HT-29 (cell line): ENCODE results near the gene ESPN. TPM values are rescaled to one million over a fixed set of nuclear protein-coding genes. Genes with fewer than 3 reads are reported as not detected.
"Not testable (repeated sequence)": the region's sequence is repeated elsewhere in the genome, so short reads cannot be mapped to it uniquely, and the experiment has no call there.

Source experiments
- DNase-seq: peaks from one replicate; pipeline ENCODE4 v3.0.0-alpha.2; 2015; ENCODE audit warnings: low spot score
- total RNA-seq: library from RNA; depleted of rRNA; stranded (reverse); fragments of >200 nt; shearing (Covaris generic); gene quantifications from 2 replicates; pipeline ENCODE4 v1.2.3, GENCODE V29; 2014; rRNA removed

The ESPN gene, protein sequence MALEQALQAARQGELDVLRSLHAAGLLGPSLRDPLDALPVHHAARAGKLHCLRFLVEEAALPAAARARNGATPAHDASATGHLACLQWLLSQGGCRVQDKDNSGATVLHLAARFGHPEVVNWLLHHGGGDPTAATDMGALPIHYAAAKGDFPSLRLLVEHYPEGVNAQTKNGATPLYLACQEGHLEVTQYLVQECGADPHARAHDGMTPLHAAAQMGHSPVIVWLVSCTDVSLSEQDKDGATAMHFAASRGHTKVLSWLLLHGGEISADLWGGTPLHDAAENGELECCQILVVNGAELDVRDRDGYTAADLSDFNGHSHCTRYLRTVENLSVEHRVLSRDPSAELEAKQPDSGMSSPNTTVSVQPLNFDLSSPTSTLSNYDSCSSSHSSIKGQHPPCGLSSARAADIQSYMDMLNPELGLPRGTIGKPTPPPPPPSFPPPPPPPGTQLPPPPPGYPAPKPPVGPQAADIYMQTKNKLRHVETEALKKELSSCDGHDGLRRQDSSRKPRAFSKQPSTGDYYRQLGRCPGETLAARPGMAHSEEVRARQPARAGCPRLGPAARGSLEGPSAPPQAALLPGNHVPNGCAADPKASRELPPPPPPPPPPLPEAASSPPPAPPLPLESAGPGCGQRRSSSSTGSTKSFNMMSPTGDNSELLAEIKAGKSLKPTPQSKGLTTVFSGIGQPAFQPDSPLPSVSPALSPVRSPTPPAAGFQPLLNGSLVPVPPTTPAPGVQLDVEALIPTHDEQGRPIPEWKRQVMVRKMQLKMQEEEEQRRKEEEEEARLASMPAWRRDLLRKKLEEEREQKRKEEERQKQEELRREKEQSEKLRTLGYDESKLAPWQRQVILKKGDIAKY
- 1.9 and 5.2 TPM in 2 replicates for total RNA-seq

DNA sequence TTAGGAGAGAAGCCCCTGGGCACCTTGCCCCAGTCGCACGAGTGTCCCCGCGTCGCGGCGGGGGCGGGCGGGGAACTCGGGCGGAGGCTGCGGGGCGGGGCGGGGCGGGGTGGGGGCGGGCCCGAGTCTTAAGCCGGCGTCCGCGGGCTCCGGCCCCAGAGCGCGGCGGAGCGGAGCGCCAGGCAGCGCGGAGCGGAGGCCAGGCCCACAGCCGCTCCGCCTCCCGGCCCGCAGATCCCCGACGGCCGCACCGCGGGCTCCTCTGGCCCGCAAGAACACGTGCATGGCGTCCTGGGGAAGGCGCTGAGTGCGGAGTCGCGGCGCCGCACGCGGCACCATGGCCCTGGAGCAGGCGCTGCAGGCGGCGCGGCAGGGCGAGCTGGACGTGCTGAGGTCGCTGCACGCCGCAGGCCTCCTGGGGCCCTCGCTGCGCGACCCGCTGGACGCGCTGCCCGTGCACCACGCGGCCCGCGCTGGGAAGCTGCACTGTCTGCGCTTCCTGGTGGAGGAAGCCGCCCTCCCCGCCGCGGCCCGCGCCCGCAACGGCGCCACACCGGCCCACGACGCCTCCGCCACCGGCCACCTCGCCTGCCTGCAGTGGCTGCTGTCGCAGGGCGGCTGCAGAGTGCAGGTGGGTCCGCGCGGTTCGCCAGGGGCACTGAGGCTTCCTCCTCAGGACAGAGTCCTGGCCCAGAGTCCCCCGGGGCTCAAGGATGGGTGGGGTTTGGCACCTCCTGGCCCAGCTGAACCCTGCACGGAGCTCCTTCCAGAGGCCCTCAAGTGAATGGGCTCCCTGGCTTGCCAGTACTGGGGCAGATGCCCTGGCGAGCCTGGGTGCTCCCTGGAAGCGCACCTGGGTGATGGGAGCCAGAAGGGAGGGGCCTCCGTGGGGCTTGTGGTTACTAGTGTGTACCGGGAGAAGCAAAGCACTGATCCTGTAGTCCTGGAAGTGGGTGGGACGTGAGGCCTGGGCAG is at the start of gene ESPN:
Gene ESPN, plus strand, starts transcription at position 158 of the 975 bp plus-strand sequence. Its CDS starts 180 bp downstream, at position 338.
- no peak for DNase-seq

DNA sequence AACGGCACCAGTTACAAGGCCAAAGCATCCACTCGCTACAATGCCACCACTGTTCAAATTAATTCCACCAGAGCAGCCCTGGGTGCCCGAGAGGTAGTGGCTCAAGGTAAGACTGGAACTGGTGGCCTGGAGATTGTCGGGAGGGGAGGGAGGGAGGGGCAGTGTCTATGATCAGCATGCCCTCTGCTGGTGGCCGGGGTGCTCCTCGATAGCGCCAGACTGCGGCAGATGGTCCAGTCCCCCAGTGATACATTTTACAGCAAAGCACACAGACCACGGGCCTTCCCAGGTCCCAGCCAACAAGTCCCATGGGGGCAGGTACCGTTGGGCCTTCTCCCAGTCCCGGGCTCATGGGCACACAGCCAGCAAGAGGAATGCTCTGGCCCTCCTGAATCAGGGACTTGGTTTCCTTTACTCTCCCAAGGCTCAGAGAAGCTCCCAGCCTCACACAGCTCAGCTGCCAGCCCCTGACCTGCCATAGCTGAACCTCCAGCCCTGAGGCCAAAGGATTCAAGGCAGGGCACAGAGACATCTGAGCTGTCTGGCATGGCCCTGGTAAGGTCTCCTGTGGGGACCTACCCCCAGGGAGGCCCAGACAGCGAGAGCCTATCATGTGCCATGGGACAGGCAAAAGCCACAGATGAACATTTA is 46.4 kb upstream of the ESPN start:
- no peak for DNase-seq

DNA sequence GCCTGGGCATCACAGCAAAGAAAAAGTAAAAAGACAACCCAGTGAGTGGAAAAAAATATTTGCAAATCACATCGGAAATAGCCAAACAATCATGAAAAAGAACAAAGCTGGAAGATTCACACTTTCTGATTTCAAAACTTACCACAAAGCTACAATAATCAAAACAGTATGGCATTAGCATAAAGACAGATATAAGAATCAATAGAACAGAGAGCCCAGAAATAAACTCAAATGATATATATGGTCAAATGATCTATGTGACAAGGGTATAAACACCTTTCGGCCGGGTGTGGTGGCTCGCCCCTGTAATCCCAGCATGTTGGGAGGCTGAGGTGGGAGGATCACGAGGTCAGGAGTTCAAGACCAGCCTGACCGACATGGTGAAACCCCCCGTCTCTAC is 44.5 kb upstream of the ESPN start:
- DNase-seq = no peak

DNA sequence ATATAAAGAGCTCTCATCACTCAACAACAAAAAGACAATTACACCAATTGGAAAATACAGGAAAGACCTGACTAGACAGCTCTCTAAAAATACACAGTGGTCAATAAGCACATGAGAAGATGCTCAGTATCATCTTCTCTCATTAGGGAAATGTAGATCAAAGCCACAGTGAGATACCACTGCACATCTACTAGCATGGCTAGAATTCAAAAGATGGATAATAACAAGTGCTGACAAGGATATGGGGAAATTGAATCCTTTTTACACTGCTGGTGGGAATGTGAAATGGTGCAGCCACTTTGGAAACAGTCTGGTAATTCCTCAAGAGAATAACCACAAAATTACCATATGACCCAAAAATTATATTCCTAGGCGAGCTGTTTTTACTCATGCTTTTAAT is 40.4 kb upstream of the ESPN start:
- no peak for DNase-seq

DNA sequence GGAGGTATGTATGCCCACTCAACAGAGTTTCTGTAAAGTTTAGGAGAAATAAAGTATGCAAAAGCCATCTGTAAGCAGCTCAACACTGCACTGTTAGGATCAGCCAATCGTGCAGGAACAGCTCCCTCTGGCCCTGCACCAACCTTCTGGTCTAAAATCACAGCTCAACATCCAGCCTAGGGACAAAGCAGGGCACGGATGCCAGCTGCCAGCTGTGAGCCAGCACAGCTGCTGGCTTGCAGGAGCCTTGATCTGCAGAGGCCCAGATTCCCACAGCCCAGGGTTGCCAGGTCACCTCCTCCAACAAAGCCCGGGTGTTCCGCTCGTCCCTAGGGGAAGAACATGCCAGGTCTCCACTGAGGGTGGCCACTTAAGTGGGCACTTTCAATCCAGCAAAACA is 39.6 kb upstream of the ESPN start:
- DNase-seq = no peak

DNA sequence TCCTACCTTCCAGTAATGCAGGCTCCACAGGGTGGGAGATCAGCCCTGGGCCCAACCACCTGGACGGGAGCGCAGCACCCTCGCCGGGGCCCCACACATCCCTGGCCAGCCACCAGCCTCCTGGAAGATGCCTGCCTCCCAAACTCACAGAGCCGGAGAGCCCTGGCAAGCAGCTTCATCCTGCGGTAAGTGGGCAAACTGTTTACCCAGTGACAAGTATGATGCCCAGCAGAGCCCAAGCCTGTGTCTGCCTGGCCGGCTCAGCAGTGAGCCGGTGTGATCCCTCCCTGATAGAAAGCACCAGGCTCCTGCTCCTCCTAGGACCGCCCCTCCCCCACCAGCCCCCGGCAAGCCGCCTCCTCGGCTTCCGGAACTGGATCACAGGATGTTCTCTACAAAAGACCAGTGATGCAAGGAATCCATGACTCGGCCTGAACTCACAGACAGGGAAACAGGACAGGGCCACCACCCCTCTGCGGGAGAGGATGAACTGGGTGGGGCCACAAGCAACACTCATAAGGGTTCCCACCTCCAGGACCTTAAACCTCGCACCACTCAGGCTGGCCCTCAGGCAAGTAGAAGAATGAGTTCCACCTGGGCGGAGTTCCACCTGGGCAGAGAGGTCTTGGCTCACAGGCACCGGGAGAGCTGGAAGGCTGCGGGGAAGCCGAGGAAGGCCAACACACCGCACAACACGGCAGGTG is 38.9 kb upstream of the ESPN start:
- peak; percentile 71 for DNase-seq

DNA sequence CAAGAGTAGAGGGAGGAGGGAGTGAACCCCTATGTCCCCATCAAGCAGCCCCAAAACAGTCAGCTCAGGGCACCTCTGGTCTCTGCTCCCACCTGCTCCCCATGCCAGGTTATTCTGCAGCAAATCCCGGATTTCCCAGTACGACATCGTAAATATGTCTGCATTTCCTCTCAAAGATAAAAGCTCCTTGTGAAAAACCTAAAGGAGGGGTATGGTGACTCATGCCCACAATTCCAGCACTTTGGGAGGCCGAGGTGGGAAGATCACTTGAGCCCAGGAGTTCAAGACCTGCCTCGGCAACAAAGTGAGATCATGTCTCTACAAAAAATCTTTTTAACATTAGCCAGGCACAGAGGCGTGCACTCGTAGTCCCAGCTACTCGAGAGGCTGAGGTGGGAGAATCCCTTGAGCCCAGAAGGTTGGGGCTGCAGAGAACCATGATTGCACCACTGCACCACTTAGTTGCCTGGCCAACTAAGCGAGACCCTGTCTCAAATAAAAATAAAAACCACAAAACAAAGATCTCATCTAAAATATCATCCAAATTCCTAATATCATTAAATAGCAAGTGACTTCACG is 38.1 kb upstream of the ESPN start:
- peak; percentile 19 for DNase-seq

DNA sequence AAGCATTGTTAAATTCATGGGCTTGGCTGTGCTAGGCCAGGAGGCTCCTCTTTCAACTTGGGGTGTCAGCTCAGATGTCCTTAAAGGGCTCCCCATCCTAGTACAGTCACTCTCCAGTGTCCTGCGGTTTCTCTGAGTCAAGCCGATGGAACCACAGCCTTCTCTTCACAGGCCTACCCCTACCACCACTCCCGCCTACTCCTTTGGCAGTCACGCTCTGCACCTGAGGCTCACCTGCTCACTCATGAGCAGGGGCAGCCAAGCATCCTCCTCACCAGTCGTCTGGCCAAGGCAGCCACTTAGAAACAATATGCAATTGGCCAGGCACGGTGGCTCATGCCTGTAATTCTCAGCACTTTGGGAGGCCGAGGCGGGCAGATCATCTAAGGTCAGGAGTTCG is 34.6 kb upstream of the ESPN start:
- no peak for DNase-seq

DNA sequence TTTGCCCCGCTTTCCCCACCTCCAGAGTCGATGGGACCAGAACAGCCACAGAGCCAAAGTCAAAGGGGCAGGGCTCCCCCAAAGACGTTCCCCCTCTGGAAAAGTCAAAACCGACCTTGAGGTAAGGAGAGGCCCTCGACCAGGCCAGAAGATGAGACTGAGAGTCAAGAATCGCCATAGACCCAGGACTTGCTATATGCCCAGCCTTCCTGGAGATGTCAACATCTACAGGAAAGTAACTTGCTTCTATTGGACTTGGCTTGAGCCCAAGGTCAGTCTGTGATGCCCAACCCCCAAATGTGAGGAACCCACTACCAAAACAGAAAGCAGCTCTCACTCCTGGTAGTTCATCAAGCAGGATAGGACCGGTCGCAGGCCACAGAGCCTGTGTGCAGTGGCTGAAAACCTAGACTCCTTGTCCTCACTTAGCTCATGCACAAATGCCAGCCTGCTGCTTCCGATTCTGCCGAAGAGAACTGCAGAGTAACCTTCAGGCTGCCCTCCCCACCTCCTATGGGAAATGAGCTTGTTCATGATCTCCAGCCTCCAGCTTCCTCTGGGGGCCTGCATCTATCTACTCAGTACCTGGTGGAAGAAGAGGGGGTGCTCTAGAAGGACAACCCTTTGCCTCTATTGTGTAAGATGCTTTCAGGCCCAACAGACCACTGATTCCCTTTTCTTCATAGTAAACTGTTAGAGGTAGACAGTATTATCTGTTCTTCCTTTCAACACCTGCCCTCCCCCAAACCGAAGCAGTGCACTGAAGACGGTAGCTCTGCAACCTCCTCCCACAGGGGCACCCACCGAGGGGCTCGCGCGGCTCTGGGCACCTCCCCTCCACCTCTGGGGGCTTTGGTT is 32.4 kb upstream of the ESPN start:
- peak; percentile 46 for DNase-seq

DNA sequence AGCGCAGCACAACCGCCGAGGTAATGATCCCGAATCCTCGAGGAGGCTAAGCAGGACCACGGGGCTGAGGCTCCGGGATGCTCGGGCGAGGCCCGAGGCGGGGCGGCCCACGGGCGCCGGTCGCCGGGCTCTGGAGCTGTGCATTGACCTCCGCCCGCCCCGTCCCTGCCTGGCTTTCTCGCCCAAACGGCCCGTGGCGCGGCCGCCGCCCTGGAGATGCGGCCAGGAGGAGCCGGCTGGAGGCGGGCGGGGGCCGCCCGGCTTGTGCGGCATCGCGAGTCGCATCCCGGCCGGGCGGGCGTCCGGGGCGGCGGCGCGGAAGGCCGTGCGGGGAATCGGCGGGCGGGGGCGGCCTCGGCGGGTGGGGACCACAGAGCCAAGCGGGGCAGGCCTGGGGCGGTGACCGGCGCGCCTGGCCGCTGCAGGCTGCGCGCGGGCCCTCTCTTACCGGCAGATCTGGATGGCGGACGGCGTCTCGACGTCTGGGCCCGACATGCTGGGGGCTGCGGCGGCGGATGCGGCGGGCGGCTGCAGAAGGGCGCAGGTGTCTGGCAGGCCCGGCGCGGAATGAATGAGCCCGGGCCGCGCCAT is 31.7 kb upstream of the ESPN start:
- DNase-seq = peak; percentile 15

DNA sequence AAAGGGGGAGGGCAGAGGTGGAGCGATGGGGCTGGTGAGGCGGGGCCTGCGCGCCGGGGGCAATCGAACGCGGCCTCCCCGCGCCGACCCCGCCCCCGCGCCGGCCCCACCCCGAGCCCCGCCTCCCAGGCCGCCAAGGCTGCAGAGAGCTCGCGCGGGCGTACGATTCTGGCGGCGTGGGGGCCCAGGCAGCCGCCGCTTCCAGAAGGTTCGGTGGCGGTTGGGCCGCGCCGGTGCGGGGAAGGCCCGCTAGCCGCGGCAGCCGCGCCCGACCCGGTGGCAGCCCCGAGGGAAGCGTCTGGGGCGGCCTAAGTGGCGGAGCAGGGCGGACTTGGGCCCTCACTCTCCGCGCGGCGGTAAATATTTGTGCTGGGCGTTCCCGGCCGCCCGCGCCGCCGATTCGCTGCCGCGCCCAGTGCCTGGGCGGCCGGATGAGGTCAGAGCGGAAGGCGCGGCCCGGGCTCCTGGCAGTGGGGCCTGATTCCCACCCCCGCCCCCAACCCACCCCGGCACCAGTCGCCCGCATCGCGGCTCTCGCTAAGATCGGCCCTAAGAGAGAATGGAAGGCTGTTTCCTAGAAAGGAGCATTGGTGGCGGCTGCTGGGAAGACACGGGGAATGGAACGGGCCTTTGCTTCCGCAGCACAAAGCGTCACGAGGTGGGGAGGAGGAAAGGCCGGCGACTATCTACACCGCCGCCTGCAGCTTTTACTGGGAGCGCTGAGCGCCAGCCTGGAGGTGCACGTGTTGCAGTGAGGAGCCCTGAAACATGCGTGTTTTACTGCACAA is 31.0 kb upstream of the ESPN start, which contains the start of gene ACOT7:
Gene ACOT7, minus strand, starts transcription at position 368 of the 788 bp plus-strand sequence. CDS start 368 bp downstream, outside the sequence.
- peak; percentile 89 for DNase-seq

DNA sequence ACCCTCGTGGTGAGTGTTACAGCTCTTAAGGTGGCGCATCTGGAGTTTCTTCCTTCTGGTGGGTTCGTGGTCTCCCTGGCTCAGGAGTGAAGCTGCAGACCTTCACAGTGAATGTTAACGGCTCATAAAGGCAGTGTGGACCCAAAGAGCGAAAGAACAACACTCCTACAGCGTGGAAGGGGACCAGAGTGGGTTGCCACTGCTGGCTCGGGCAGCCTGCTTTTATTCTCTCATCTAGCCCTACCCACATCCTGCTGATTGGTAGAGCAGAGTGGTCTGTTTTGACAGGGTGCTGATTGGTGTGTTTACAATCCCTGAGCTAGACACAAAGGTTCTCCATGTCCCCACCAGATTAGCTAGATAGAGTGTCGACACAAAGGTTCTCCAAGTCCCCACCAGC is 29.4 kb upstream of the ESPN start:
- DNase-seq = not testable (repeated sequence)

DNA sequence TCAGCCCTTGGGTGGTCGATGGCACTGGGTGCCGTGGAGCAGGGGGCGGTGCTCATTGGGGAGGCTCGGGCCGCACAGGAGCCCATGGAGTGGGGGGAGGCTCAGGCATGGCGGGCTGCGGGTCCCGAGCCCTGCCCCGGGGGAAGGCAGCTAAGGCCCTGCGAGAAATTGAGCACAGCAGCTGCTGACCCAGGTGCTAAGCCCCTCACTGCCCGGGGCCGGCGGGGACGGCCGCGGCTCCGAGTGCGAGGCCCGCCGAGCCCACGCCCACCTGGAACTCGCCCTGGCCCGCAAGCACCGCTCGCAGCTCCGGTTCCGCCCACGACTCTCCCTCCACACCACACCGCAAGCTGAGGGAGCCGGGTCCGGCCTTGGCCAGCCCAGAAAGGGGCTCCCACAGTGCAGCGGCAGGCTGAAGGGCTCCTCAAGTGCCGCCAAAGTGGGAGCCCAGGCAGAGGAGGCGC is 28.8 kb upstream of the ESPN start:
- DNase-seq = not testable (repeated sequence)

DNA sequence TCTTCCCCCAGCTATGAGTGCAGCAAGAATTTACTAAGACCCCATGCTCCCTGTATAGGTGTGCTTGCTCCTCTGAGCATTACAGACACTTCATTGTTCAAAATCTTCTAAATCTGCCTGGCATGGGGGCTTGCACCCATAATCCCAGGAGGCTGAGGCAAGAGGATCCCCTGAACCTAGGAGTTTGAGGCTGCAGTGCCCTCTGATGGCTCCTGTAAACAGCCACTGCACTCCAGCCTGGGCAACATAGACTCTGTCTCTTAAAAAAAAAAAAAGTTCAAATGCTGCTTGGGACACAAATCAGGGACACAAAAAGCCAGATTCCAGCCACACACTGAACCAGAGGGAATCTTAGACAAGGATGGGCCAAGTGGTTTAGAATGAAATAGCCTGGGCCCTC is 27.6 kb upstream of the ESPN start:
- DNase-seq = no peak

DNA sequence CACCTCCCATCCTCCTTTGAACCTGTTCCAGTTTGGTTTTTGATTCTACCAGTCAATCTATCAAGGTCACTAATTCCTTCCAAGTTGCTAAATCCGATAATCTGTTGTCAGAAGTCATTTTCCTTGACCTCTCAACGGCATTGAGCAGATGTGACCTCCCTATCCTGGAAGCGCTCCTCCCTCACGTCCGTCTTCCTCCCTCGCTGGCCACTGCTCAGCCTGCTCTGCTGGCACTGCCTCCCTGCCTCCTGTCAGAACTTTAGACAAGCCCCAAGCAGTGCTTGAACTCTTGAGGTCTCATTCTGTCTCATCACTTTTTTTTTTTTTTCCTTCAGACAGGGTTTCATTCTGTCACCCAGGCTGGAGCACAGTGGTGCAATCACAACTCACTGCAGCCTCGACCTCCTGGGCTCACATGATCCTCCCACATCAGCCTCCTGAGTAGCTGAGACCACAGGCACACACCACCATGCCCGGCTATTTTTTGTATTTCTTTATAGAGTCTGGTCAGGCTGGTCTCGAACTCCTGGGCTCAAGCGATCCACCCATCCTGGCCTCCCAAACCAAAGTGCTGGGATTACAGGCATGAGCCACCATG is 26.6 kb upstream of the ESPN start:
- DNase-seq = no peak

DNA sequence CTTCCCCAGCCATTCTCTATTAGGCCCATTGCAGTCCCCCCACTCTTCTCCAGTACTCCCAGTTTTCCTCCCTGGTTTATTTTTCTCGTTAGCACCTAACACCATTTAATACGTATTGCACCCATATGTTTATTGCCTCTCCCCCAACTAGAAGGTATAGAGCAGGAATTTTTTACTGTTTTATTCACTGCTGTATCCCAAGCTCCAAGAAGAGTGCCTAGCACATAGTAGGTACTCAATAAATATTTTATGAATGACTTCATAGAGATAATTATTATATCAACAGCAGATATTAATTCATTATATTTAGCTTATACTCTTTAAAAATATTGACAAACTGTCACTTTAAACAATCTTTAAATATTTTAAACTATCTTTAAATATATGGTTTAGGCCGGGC is 25.3 kb upstream of the ESPN start:
- DNase-seq = no peak

DNA sequence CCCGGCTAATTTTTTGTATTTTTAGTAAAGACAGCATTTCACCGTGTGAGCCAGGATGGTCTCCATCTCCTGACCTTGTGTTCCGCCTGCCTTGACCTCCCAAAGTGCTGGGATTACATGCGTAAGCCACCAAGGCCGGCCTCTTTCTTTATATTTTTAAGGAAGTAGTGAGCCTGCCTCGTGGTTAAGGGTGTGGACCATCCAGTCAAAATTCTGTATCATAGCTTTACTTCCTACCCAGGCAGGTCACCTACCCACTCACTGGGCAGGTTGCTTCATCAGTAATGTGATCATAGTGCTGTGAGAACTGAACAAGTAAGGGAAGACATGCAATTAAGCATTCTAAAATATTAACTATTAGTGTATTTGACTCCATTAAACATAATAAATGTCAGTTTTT is 22.9 kb upstream of the ESPN start:
- no peak for DNase-seq
